Measurements from ENCODE around the gene NR4A2. TPM values are rescaled to one million over a fixed set of nuclear protein-coding genes. Genes with fewer than 3 reads are reported as not detected.
A peak's percentile ranks its signal among the peaks of the same experiment; 100 is the strongest.

NR4A2 gene
- total RNA-seq, 3 donors from 2014 or later: 2.9 to 10.4 (median 3.0) TPM

GRCh38 chr2:156343096-156343939 is 10.8 kb upstream of the NR4A2 start:
- ATAC-seq (no peak), DNase-seq (no peak)
- no peaks in the 10 kb centered on the region for H3K36me3 ChIP-seq (ENCODE audit: low read depth)
- TF ChIP-seq CTCF (IDR thresholded peaks at IDR 0.05): no peak
- intact Hi-C loops (cut with DNase I, micrococcal nuclease): no loop called here
- no peaks in the 10 kb centered on the region for H3K9me3 ChIP-seq
- peaks cover 24% of the 10 kb centered on the region for H3K4me1 ChIP-seq (ENCODE audit: low read depth)
- peak overlapping the region; percentile 79 for H3K4me3 ChIP-seq

GRCh38 chr2:156342254-156343095 is 10.0 kb upstream of the NR4A2 start:
- Histone ChIP-seq H3K4me1 (ENCODE audit: low read depth) (peaks cover 26% of the 10 kb centered on the region), H3K9me3 (no peaks in the 10 kb centered on the region), H3K36me3 (ENCODE audit: low read depth) (no peaks in the 10 kb centered on the region), H3K4me3 (peak overlapping the region; percentile 79)
- peak; percentile 94 to 97 (median 96) for DNase-seq
- peak; percentile 85 for ATAC-seq
- no peak for TF ChIP-seq CTCF (IDR thresholded peaks at IDR 0.05)
- intact Hi-C loops (cut with DNase I, micrococcal nuclease): no loop called here

- H3K4me3 ChIP-seq: peak overlapping the region; percentile 79
- ATAC-seq: peak; percentile 83
- no peaks in the 10 kb centered on the region for H3K9me3 ChIP-seq
- peaks cover 26% of the 10 kb centered on the region for H3K4me1 ChIP-seq (ENCODE audit: low read depth)
- DNase-seq: peak; percentile 92 to 96 (median 93)
- H3K36me3 ChIP-seq (ENCODE audit: low read depth): no peaks in the 10 kb centered on the region
- intact Hi-C loops (cut with DNase I, micrococcal nuclease): loop anchor here in 1 of 2 donors (2.0 kb wide), 1 partner anchor 59 kb away; no protein-coding TSS in a partner anchor
- TF ChIP-seq CTCF (IDR thresholded peaks at IDR 0.05): no peak
Observed at GRCh38 chr2:156341452-156342253, 9.1 kb upstream of the NR4A2 start.

- H3K9me3 ChIP-seq: no peaks in the 10 kb centered on the region
- ATAC-seq (no peak), DNase-seq (peak in 1 of 3 donors; percentile 60)
- peak overlapping the region; percentile 79 for H3K4me3 ChIP-seq
- no peak for TF ChIP-seq CTCF (IDR thresholded peaks at IDR 0.05)
- no peaks in the 10 kb centered on the region for H3K36me3 ChIP-seq (ENCODE audit: low read depth)
- intact Hi-C loops (cut with DNase I, micrococcal nuclease): loop anchor here in 1 of 2 donors (2.0 kb wide), 1 partner anchor 60 kb away; no protein-coding TSS in a partner anchor
- peaks cover 26% of the 10 kb centered on the region for H3K4me1 ChIP-seq (ENCODE audit: low read depth)
Observed at GRCh38 chr2:156340804-156341451, 8.4 kb upstream of the NR4A2 start.

All from mucosa of descending colon (tissue), 3 donors.